ENCODE measurements around the gene ESR1.

The ESR1 gene

DNA sequence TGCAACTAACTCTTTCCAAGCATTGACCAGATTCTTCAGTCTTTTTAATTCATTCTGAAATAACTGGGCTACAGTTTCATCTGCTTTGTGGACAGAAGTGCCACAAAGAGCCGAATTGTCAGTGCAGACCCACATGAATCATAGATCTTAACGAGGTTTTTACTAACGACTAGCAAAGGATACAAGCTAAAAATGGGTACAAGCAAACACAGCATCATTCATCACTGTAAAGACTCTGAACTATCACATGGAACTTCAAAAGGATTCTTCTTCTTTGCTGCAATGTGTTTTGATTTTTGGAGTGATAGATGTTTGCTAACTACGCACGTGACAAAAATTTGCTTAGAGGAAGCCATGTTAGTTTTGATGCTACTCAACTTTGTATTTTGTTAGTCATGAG is 227.1 kb downstream of the ESR1 start:
- Histone ChIP-seq H3K27ac (no peak overlapping the region), H3K4me3 (ENCODE audit: low read depth in 1 of 2, low read length in 1 of 2) (no peak overlapping the region), H3K9me3 (no peaks in the 10 kb centered on the region), H3K27me3 (no peaks in the 10 kb centered on the region), H3K4me1 (ENCODE audit: control insufficient read depth in 1 of 2, insufficient read depth in 1 of 2, low read depth in 1 of 2, low read length in 1 of 2) (no peaks in the 10 kb centered on the region), H3K36me3 (no peaks in the 10 kb centered on the region)
- TF ChIP-seq, protein P1, sequence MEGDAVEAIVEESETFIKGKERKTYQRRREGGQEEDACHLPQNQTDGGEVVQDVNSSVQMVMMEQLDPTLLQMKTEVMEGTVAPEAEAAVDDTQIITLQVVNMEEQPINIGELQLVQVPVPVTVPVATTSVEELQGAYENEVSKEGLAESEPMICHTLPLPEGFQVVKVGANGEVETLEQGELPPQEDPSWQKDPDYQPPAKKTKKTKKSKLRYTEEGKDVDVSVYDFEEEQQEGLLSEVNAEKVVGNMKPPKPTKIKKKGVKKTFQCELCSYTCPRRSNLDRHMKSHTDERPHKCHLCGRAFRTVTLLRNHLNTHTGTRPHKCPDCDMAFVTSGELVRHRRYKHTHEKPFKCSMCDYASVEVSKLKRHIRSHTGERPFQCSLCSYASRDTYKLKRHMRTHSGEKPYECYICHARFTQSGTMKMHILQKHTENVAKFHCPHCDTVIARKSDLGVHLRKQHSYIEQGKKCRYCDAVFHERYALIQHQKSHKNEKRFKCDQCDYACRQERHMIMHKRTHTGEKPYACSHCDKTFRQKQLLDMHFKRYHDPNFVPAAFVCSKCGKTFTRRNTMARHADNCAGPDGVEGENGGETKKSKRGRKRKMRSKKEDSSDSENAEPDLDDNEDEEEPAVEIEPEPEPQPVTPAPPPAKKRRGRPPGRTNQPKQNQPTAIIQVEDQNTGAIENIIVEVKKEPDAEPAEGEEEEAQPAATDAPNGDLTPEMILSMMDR (IDR thresholded peaks at IDR 0.05), result no peak

DNA sequence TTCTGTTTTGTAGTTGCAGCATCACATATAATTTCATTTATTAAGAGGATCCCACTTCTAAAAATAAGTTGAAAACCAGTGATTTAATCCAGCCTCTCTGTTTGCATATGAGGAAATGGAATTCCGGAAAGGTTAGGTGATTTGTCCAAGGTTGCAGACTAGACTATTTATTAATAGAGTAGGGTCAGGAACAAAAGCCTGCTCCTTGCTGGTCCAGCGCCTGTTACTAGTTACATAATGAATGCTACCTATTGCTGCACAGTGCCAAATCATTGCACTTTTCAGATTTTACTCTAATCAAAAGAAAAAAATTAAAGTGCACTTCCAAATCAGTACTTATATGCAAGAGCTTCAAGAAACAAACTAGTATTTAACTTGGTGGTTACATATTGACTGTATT is 238.6 kb downstream of the ESR1 start:
- Histone ChIP-seq H3K4me1 (ENCODE audit: control insufficient read depth in 1 of 2, insufficient read depth in 1 of 2, low read depth in 1 of 2, low read length in 1 of 2) (no peaks in the 10 kb centered on the region), H3K27me3 (no peaks in the 10 kb centered on the region), H3K4me3 (ENCODE audit: low read depth in 1 of 2, low read length in 1 of 2) (no peak overlapping the region), H3K27ac (no peak overlapping the region), H3K36me3 (no peaks in the 10 kb centered on the region), H3K9me3 (no peaks in the 10 kb centered on the region)
- TF ChIP-seq, protein P1 (IDR thresholded peaks at IDR 0.05), result no peak

DNA sequence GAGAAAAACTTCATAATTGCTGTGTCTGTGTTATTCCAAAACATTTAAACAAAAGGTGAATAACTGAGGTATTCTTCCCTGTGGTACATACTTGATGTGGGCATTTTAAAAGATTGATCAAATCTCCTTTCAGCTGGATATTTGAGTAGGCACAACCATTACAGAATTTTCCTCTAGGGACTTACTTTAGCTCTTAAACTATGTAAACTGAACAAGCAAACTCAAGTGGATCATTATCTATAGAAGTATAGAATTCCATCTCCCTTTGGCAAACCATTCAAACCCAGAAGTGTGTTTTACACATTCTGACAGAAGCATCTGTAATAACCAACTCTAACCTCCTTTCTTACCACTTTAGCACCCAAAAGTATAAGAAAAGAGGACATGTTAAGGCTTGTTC is 241.4 kb downstream of the ESR1 start:
- no peaks in the 10 kb centered on the region for H3K36me3 ChIP-seq
- H3K27me3 ChIP-seq, result no peaks in the 10 kb centered on the region
- H3K9me3 ChIP-seq, result no peaks in the 10 kb centered on the region
- H3K4me3 ChIP-seq (ENCODE audit: low read depth in 1 of 2, low read length in 1 of 2), result no peak overlapping the region
- H3K27ac ChIP-seq, result no peak overlapping the region
- H3K4me1 ChIP-seq (ENCODE audit: control insufficient read depth in 1 of 2, insufficient read depth in 1 of 2, low read depth in 1 of 2, low read length in 1 of 2), result no peaks in the 10 kb centered on the region
- TF ChIP-seq, protein P1 (IDR thresholded peaks at IDR 0.05), result no peak

DNA sequence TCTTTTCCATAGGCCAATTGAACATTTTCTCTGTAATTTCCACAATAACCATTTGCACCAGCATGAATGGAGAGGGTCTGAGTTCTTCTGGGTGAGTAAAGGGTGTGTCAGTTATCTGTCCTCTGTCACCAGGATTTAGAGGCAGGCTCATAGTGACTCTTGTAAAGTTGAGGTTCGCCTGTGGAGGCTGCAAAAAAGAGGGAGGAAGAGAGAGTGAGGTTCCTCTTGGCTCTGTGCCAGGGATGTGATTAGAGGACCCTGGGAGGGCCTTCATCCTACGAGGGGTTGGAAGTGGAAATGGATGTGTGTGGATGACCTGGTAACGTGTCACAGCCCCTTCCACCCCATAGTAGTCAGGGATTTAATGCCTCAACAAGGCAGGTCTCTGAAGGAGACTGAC is 242.0 kb downstream of the ESR1 start:
- no peak overlapping the region for H3K27ac ChIP-seq
- no peak overlapping the region for H3K4me3 ChIP-seq (ENCODE audit: low read depth in 1 of 2, low read length in 1 of 2)
- TF ChIP-seq, protein P1 (IDR thresholded peaks at IDR 0.05), result no peak
- H3K36me3 ChIP-seq, result no peaks in the 10 kb centered on the region
- H3K27me3 ChIP-seq, result no peaks in the 10 kb centered on the region
- no peaks in the 10 kb centered on the region for H3K9me3 ChIP-seq
- no peaks in the 10 kb centered on the region for H3K4me1 ChIP-seq (ENCODE audit: control insufficient read depth in 1 of 2, insufficient read depth in 1 of 2, low read depth in 1 of 2, low read length in 1 of 2)

DNA sequence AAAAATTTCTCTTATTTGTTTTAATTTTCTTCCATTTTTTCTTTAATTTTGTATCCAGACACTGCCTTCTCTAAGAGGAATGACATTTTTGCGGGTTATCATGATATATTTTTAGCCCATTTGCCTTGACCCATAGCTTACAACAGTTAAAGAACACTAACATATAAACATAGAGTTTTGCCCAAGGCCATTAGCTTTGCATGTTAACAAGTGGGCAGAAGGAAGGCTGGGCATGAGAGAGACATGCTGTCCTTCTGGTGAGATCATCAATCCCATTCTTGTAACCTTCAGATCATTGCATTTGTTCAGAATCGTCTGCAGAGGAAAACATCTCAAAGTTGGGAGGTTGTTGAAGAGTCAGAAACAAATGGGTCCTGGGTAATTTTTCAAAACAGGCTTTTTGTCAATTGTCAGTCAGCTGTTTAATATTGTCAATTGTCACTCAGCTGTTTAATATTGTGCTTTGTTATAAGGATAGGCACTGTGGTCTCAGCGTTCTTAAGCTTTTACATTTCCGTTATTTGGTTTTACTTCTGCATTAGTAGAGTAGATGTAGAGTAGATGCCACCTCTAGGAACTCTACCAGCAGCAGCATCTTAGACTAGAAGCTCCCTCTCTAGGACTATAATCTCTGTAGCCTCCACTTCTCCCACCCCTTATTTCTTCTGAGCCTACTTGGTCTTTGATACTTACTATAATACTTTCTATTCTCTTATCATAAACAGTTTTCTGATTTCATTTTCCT is 243.1 kb downstream of the ESR1 start:
- no peaks in the 10 kb centered on the region for H3K27me3 ChIP-seq
- no peaks in the 10 kb centered on the region for H3K9me3 ChIP-seq
- no peaks in the 10 kb centered on the region for H3K36me3 ChIP-seq
- no peak overlapping the region for H3K27ac ChIP-seq
- H3K4me3 ChIP-seq (ENCODE audit: low read depth in 1 of 2, low read length in 1 of 2), result no peak overlapping the region
- H3K4me1 ChIP-seq (ENCODE audit: control insufficient read depth in 1 of 2, insufficient read depth in 1 of 2, low read depth in 1 of 2, low read length in 1 of 2), result no peaks in the 10 kb centered on the region
- TF ChIP-seq, protein P1 (IDR thresholded peaks at IDR 0.05), result no peak
